NT2/D1 (cell line): ENCODE measurements around the gene TERB1.

Experiments
- DNase-seq: peaks from one replicate; pipeline ENCODE4 v3.0.0-alpha.2; 2011; ENCODE audit warnings: low read depth, low spot score
- H3K27me3 ChIP-seq: 2 replicates; pipeline ENCODE4 v1.6.0; 2011; ENCODE audit warnings: mild to moderate bottlenecking; ENCODE audit not compliant: insufficient read length, insufficient read depth
- H3K36me3 ChIP-seq: 2 replicates; pipeline ENCODE4 v1.6.1; 2011; ENCODE audit warnings: mild to moderate bottlenecking, low read length, mixed read lengths; ENCODE audit not compliant: insufficient read depth, insufficient read length
- H3K4me1 ChIP-seq: 2 replicates; pipeline ENCODE4 v1.5.1; 2011; ENCODE audit not compliant: insufficient read depth, insufficient read length
- H3K4me3 ChIP-seq: 2 replicates; pipeline ENCODE4 v1.5.1; 2011; ENCODE audit warnings: low read depth; ENCODE audit not compliant: insufficient read length
- H3K9ac ChIP-seq: 2 replicates; pipeline ENCODE4 v1.6.0; 2011; ENCODE audit warnings: low read depth; ENCODE audit not compliant: insufficient read length
- H3K9me3 ChIP-seq: 2 replicates; pipeline ENCODE4 v1.5.1; 2011; ENCODE audit warnings: mild to moderate bottlenecking, low read length; ENCODE audit not compliant: insufficient read depth
- SUZ12 ChIP-seq: IDR thresholded peaks from 2 replicates; pipeline ENCODE4 v1.6.1; 2011; ENCODE audit not compliant: insufficient read length, insufficient read depth; ENCODE audit errors: extremely low read depth
- YY1 ChIP-seq: IDR thresholded peaks from 2 replicates; pipeline ENCODE4 v1.6.1; 2011; ENCODE audit not compliant: insufficient read length, insufficient read depth
- ZNF274 ChIP-seq: IDR thresholded peaks from 2 replicates; pipeline ENCODE4 v1.6.1; 2011; ENCODE audit warnings: mild to moderate bottlenecking, low read depth, low read length

Gene TERB1

GRCh38 chr16:66801320-66802105, at the start of gene TERB1:
Gene TERB1, minus strand, starts transcription at chr16:66801584. Its CDS starts 4,786 bp downstream, at chr16:66796798.
- TF ChIP-seq SUZ12 (no peak), YY1 (no peak), ZNF274 (no peak)
- Histone ChIP-seq H3K9me3 (no peaks in the 10 kb centered on the region), H3K9ac (no peak within 1 kb of the TSS), H3K27me3 (no peaks in the 10 kb centered on the region), H3K4me3 (no peak within 1 kb of the TSS), H3K4me1 (no peaks in the 10 kb centered on the region), H3K36me3 (peaks cover 54% of the 10 kb centered on the region)
- DNase-seq = no peak

- Histone ChIP-seq H3K9ac (no peak overlapping the region), H3K27me3 (peaks cover 31% of the 10 kb centered on the region), H3K36me3 (no peaks in the 10 kb centered on the region), H3K4me1 (peaks cover 2% of the 10 kb centered on the region), H3K9me3 (no peaks in the 10 kb centered on the region), H3K4me3 (no peak overlapping the region)
- TF ChIP-seq SUZ12 = no peak
- no peak for TF ChIP-seq YY1
- TF ChIP-seq ZNF274 = no peak
- DNase-seq = no peak
These were observed 48.9 kb upstream of the TERB1 start for GRCh38 chr16:66850115-66850815.

- peaks cover 2% of the 10 kb centered on the region for H3K4me1 ChIP-seq
- no peak overlapping the region for H3K4me3 ChIP-seq
- peaks cover 38% of the 10 kb centered on the region for H3K27me3 ChIP-seq
- H3K9ac ChIP-seq = no peak overlapping the region
- DNase-seq = no peak
- TF ChIP-seq ZNF274 (no peak), SUZ12 (no peak), YY1 (no peak)
- no peaks in the 10 kb centered on the region for H3K9me3 ChIP-seq
- H3K36me3 ChIP-seq = no peaks in the 10 kb centered on the region
These were observed 48.2 kb upstream of the TERB1 start for GRCh38 chr16:66849549-66849948.

- H3K9ac ChIP-seq = no peak overlapping the region
- H3K4me1 ChIP-seq = peaks cover 2% of the 10 kb centered on the region
- no peaks in the 10 kb centered on the region for H3K36me3 ChIP-seq
- no peaks in the 10 kb centered on the region for H3K9me3 ChIP-seq
- H3K4me3 ChIP-seq = no peak overlapping the region
- DNase-seq = no peak
- peaks cover 43% of the 10 kb centered on the region for H3K27me3 ChIP-seq
- TF ChIP-seq YY1 = no peak
- no peak for TF ChIP-seq SUZ12
- TF ChIP-seq ZNF274 = no peak
These were observed 47.6 kb upstream of the TERB1 start for GRCh38 chr16:66849021-66849420.

- H3K4me3 ChIP-seq = no peak overlapping the region
- DNase-seq = no peak
- no peak overlapping the region for H3K9ac ChIP-seq
- H3K9me3 ChIP-seq = no peaks in the 10 kb centered on the region
- H3K27me3 ChIP-seq = peaks cover 51% of the 10 kb centered on the region
- no peaks in the 10 kb centered on the region for H3K36me3 ChIP-seq
- H3K4me1 ChIP-seq = peaks cover 3% of the 10 kb centered on the region
- no peak for TF ChIP-seq ZNF274
- TF ChIP-seq SUZ12 = no peak
- no peak for TF ChIP-seq YY1
These were observed 46.8 kb upstream of the TERB1 start for GRCh38 chr16:66848172-66848571.

- no peak for DNase-seq
- peaks cover 57% of the 10 kb centered on the region for H3K27me3 ChIP-seq
These were observed 46.2 kb upstream of the TERB1 start for GRCh38 chr16:66847533-66848067.

GRCh38 chr16:66846831-66847230, 45.4 kb upstream of the TERB1 start:
- H3K4me3 ChIP-seq = no peak overlapping the region
- H3K9me3 ChIP-seq = no peaks in the 10 kb centered on the region
- peaks cover 7% of the 10 kb centered on the region for H3K4me1 ChIP-seq
- H3K9ac ChIP-seq = no peak overlapping the region
- H3K36me3 ChIP-seq = no peaks in the 10 kb centered on the region
- H3K27me3 ChIP-seq = peaks cover 63% of the 10 kb centered on the region
- DNase-seq = no peak
- TF ChIP-seq SUZ12 = no peak
- no peak for TF ChIP-seq ZNF274
- TF ChIP-seq YY1 = no peak

More at GRCh38 chr16:66847533-66848067, 46.2 kb upstream of the TERB1 start:
- Histone ChIP-seq H3K36me3 (no peaks in the 10 kb centered on the region), H3K9me3 (no peaks in the 10 kb centered on the region), H3K4me1 (peaks cover 7% of the 10 kb centered on the region), H3K9ac (no peak overlapping the region), H3K4me3 (no peak overlapping the region)
- TF ChIP-seq SUZ12 (no peak), YY1 (no peak), ZNF274 (no peak)
